GM19238 (cell line): ENCODE measurements around the gene TNS1.

Experiments
- DNase-seq: peaks from one replicate; pipeline ENCODE4 v3.0.0; 2011; ENCODE audit warnings: low spot score; ENCODE audit not compliant: insufficient read length

TNS1 gene

DNA sequence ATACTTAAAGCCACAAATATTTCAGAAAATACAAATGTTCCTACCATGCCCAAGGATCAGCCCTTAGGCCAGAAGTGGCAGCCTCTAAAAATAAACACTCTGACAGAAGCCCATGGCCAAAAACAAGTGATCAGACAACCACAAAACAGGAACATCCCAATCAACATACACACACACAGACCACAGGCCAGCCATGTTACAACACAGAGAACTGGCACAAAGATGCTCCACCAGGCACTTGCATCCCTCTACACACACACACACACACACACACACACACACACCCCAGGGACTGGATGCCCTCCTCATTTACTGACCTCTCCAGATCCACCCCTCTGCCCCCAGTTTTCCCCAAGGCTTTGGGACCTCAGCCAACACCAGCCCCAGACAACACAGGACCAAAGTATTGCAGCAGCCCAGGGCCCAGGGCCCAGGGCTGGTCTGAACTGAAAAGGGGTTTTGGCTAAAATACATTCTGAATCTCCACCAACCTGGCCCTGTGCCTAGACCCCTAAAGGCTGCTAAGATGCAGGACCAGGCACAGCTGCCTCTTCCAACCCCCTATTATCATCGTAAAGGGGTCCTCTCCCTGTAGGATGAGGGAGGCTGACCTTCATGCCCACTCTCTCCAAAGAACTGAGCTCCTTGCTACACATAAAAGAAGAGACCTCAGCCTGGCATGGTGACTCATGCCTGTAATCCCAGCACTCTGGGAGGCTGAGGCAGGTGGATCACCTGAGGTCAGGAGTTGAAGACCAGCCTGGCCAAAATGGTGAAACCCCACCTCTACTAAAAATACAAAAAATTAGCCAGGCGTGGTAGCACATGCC lies 151.4 kb downstream of the TNS1 start:
- DNase-seq = no peak

DNA sequence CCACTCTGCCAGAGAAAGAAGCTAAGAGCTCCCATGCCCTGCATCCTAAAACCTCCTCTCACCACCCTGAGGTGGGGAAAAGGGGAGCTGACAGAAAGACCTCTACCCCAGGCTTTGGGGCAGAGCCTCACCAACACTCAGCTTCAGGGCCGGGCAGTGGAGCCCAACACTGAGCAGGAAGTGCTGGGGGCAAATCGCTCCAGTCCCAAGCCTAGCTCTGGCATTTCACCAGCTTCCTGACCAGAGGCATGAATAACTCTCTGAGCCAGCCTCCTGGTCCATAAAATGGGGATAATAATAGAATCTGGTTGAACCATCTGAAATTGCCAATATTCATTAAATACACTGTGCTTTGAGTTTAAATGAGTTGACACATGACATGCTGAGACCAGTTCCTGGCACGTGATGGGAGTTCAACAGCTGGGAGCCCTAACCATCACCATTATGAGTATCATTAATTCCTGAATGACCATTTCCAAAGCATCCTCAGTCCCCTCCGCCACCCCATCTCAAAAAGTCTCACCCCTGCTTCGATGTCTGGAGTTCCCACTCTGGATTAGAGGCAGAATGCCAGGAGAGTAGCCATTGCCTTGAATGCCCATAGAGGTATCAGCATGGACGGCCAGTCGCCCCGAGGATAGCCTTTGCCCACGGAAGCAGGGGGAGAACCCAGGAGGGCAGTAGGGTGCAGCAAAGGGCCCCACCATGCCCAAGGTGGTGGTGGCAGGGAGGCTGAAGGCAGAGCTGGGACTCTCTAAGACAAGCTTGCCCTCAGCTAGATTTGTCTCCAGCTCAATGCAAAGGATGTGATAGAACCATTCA lies 153.4 kb downstream of the TNS1 start:
- no peak for DNase-seq

GRCh38 chr2:217848351-217848957 lies 154.3 kb downstream of the TNS1 start:
- DNase-seq = no peak

DNA sequence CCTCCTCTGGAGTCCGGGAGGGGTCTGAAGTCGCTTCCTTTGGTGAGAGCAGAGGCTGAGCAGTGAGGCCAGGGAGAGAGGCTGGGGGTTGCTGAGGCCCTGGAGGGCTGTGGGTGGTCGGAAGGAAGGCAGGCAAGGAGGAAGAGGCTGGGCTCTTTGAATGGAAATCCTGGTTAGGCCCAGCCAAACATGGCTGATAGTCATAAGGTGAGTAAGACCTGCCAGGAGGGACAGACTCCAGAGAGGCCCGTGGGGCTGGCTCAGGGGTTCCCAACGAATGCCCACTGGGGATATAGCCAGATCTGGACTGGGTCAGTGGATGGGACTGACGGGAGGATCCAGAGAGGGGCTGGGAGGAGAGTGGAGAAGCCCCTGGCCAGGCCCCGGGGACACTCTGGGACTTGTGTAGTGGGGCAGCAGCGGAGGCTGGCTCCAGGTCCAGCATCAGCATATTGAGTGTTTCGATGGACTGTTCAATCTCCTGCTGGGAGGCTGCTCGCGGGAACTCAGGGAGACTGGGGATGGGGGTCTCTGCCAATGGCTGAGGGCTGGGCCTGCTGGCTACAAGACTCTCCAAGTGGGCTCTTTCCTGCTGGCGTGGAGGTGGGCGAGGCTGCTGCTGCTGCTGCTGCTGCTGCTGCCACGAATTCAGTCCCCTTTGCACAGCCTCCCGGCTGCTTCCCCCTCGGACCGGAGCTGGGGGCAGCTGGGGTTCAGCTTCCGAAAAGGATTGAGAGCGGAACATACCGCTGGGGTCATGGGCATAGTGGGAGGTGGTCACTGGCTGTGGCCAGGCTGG lies 155.0 kb downstream of the TNS1 start:
- DNase-seq = no peak

- DNase-seq = no peak
Observed at GRCh38 chr2:217847115-217847514, 155.7 kb downstream of the TNS1 start.

DNA sequence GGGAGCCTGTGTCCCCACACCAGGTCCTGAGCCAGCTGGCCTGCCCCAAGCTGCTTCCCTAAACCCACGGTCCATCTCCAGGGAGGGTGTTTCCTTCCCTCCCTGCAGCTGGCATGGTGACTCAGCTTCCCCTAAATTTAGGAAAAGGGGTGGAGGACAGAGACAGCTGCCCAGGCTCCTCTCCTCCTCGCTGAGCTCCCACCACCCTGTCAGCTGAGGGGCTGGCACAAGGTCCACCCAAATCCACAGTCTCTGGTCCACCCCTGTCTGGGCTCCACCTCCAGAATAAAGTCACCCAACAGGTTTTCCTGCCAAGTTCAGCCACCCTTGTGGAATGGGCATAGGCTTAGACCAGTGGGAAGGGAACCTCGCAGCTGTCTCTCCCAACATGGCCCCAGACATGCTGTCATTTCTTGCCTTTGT lies 156.5 kb downstream of the TNS1 start:
- no peak for DNase-seq

- no peak for DNase-seq
Observed at GRCh38 chr2:217845301-217845700, 157.5 kb downstream of the TNS1 start.

GRCh38 chr2:217844696-217845095 lies 158.1 kb downstream of the TNS1 start:
- DNase-seq = no peak

GRCh38 chr2:217843324-217843723 lies 159.5 kb downstream of the TNS1 start:
- DNase-seq = no peak

- DNase-seq = no peak
Observed at GRCh38 chr2:217842017-217842416, 160.8 kb downstream of the TNS1 start.

DNA sequence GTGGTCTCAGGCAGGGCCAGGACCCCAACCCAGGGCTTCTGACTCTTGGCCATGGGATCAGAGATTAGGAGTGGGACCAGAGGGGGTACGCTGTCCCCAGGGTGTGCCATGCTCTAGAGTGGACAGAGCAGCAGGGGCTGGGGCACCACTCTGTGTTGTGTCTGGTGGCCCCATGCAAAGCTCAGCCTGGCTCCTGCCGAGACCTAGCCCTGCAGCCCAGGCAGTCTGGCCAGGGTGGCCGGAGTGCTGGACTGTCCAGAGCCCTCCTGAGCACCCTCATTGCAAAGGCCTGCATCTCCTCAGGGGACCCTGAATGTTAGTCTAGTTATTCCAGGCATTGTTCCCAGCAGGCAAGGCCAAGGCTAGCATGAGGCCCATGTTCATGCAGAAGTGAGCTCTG lies 162.3 kb downstream of the TNS1 start:
- no peak for DNase-seq

GRCh38 chr2:217839750-217840107 lies 163.1 kb downstream of the TNS1 start:
- no peak for DNase-seq

DNA sequence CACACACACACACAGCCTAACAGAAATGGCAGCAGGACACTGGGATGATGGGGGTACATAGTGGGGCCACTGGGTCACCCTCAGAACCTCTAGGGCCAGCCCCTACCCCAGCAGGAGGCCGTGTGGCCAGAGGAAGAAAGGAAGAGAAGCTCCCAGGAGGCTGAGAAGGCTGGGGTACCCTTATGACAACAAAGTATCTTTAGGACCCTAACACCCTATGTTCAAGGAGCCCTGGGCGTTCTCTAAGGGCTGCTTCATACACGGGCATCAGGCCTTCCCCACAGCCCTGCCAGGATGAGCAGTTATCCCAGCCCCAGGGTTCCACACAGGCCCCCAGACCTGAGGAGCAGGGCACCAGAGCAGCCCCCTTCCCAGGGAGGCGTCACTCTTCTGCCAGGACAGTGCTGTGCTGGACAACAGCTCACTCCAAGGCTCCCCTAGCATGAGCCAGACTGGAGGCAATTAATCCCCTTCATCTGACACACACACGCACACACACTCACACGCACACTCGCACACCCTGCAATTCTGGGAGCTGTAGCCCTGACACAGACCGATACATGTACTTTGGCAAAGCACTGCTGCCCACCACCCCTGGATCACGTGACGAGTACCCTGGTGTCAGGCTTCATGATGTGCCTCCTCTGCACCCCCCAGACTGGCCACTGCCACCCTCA lies 163.6 kb downstream of the TNS1 start:
- DNase-seq = no peak

- no peak for DNase-seq
Observed at GRCh38 chr2:217838409-217838831, 164.4 kb downstream of the TNS1 start.

GRCh38 chr2:217837530-217837929 lies 165.3 kb downstream of the TNS1 start:
- no peak for DNase-seq

- DNase-seq = no peak
Observed at GRCh38 chr2:217836901-217837491, 165.8 kb downstream of the TNS1 start.

DNA sequence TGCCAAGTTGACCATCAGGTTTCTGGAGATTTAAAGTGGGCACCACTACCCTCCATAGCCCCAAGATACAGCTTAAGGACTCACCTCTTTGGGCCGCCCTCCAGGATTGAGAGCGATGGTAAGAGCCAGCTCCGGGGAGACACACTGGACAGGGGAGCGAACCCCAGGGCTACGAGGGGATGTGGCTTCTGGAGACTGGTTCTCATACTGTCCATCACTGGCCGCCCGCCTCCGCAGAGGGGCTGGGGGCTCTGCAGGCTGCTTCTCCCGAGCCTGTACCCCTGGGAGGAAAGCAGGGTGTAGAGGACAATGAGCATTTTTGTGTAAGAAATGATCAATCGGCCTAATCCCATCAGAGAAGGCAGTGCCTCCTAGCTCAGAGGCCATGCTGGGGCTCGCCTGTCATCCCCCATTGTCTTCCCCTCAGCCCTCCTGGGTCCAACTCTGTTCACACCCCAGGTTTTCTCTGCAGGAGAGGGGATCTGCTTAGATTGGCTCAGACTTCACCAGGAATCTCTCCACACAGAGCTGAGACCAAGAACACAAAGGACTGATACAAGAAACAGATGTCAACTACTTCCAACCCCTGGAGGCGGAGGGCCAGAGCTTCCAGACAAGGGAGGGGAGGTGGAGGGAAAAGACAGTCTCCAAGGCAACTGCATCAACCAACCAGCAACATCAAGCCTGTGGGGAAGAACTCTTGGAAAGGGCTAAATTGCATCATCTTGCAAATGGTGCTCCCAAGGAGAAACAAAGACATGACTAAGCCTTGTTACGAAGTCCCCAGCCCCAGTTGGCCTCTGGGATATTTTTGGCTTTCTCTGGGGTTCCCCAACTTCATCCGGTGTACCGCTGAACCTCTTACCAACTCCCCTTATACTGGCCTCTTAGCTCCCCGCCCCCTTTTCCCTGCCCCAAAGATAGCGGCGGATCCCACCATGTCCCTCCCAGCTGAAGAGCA lies 166.6 kb downstream of the TNS1 start:
- DNase-seq = no peak

GRCh38 chr2:217834744-217835513 lies 167.9 kb downstream of the TNS1 start:
- DNase-seq = no peak
